GM19372 (cell line): ENCODE measurements around the gene DEFB127.
"Not testable (repeated sequence)": the region's sequence is repeated elsewhere in the genome, so short reads cannot be mapped to it uniquely, and the experiment has no call there.

ENCODE experiments used
- ATAC-seq: cut with Tn5 transposase; IDR thresholded peaks from one replicate; pipeline ENCODE4 v1.9.1; 2021; ENCODE audit warnings: mild to moderate bottlenecking, low read depth, moderate library complexity; ENCODE audit not compliant: unreplicated experiment

The DEFB127 gene

DNA sequence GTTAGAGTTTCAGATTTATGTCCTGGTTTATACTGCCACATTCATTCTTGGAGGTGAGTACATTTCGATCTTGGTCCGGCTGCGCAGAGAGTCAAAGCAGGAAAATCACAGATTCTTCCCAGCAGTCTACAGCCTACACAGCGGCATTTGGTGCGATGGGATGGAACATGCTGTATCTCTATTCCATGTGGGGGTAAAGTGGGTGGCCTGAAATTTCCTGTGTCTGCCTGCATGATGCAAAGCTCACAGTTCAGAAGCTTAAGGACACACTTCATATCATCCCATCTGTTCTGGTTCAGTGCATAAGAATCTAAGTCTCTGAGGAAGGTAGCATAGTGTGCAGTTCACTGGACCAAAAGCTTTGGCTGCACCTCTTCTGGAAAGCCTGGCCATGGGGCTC is at the start of gene DEFB127:
TSS of gene DEFB127 (plus strand) at position 301 of the 400 bp plus-strand sequence. CDS start at position 392, 91 bp downstream.
- no peak for ATAC-seq

GRCh38 chr20:112396-112795 is 44.9 kb upstream of the DEFB127 start:
- ATAC-seq: no peak

- no peak for ATAC-seq
Measured at GRCh38 chr20:117518-117917, 39.7 kb upstream of the DEFB127 start.

DNA sequence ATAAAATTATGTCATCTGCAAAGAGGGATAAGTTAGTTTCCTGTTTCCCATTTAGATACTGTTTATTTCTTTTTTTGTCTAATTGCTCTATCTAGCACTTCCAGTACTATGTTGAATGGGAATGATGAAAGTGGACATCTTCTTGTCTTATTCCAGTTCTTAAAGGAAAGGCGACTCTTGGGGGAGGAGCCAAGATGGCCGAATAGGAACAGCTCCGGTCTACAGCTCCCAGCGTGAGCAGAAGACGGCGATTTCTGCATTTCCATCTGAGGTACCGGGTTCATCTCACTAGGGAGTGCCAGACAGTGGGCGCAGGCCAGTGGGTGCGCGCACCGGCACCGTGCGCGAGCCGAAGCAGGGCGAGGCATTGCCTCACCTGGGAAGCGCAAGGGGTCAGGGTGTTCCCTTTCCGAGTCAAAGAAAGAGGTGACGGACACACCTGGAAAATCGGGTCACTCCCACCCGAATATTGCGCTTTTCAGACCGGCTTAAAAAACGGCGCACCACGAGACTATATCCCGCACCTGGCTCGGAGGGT is 27.4 kb upstream of the DEFB127 start:
- not testable (repeated sequence) for ATAC-seq

- ATAC-seq: no peak
Measured at GRCh38 chr20:137668-138490, 19.4 kb upstream of the DEFB127 start.

DNA sequence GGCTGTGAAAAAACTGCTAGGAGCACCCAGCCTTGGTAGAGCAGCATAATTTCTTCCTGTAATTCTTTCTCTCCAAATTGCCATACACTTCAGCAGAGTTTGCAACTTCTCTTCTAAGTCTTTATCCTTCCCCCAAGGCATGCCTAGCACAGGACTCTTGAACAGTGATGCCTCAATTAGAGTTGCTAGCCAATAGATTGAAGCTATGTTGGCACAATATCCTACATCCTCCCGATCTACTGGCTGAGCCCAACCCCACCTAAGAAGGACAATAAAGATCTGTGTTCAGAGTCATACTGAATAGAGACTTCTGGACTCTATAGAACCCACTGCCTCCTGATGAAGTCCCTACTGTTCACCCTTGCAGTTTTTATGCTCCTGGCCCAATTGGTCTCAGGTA is 15.0 kb upstream of the DEFB127 start, which contains the start of gene DEFB126:
TSS of gene DEFB126 (plus strand) at position 301 of the 400 bp plus-strand sequence. CDS start at position 340, 39 bp downstream.
- no peak for ATAC-seq

- ATAC-seq: no peak
Measured at GRCh38 chr20:145877-146276, 11.4 kb upstream of the DEFB127 start.

DNA sequence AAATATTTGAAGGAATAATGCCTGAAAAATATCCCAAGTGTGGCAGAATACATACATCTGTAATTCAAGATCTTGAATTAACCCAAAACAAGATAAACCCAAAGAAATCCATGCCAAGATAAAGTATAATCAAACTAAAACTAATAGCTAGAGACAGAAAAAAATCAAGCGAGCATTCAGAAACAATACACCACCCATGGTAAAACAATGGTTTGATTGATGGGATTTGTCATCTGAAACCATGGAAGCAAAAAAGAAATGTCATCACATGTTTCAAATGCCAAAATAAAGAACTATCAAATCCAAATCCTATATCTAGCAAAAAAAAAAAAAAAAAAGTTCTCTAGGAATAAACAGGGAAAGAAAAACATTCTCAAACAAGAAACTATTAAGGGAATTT is 5.1 kb upstream of the DEFB127 start:
- no peak for ATAC-seq

- no peak for ATAC-seq
Measured at GRCh38 chr20:164618-165017, 7.4 kb downstream of the DEFB127 start.

- no peak for ATAC-seq
Measured at GRCh38 chr20:168876-169275, 11.6 kb downstream of the DEFB127 start.

- no peak for ATAC-seq
Measured at GRCh38 chr20:184288-184687, 27.0 kb downstream of the DEFB127 start.

DNA sequence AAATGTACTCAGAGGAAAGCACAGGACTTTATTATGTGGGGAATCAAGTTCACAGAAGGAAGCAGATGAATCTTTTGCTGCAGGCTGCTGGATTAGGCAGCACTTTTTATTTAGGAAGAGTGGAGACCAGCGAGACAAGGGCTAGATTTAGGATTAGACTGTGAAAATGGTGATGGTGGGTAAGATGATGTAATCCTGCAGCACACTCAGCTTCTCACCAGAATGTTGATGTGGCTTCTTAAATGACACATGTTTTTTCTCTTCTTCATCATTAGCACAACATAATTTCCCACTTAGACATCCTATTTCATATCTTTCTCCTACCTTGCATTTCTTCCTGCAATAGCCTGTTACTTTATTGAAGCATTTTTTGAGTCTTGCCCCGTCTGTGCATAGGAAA is 30.5 kb downstream of the DEFB127 start:
- ATAC-seq: no peak

DNA sequence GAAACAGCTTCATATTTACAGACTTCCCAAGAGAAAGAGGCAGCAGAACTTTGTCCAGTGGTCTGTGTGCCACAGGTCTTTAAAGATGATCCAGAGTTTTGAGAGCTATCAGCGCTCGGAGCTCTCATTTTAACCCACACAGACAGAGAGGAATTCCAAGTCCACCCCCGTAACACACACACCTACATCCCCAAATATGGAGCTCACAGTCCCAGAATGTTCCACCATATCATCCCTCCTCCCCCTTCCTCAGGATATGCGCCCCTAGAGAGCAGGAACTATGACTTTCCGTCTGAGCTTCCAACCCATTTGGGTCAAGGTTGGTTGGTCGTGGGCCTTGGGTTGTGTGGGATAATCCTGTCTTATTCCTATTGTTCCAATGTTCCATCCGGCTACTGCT is 32.4 kb downstream of the DEFB127 start, which contains the start of gene DEFB128:
TSS of gene DEFB128 (minus strand) at position 101 of the 400 bp plus-strand sequence. CDS start at position 13, 88 bp downstream.
- ATAC-seq: no peak

- no peak for ATAC-seq
Measured at GRCh38 chr20:198225-198624, 41.0 kb downstream of the DEFB127 start.

GRCh38 chr20:199996-200395 is 42.7 kb downstream of the DEFB127 start:
- ATAC-seq: no peak

GRCh38 chr20:203630-204029 is 46.4 kb downstream of the DEFB127 start:
- ATAC-seq: not testable (repeated sequence)
